GM11168 (cell line): ENCODE measurements around the gene NTN3.

ENCODE experiments used
- in situ Hi-C: fragments of 300-500 bp; cut with MboI; formaldehyde crosslinking; loops from one replicate; pipeline ENCODE4 v1.12.0; 2022; ENCODE audit warnings: low sequenced_read_pairs; ENCODE audit not compliant: unreplicated experiment

Gene NTN3

GRCh38 chr16:2520784-2521531 lies 49.9 kb downstream of the NTN3 start:
- in situ Hi-C loops = no loop called here
